A549 (cell line): ENCODE data around the gene LCN12. TPM values are rescaled to one million over a fixed set of nuclear protein-coding genes. Genes with fewer than 3 reads are reported as not detected.

Source experiments
- ATAC-seq, 2 experiments: fragments of 200-7000 bp in 1 of 2; fragments of >200 bp in 1 of 2; cut with Nextera tagmentation in 1 of 2; cut with Tn5 transposase in 1 of 2; 3 replicates each; pipeline versions ENCODE4 v1.8.0 to v1.9.1; 2018 to 2020; ENCODE audit warnings: mild to moderate bottlenecking in 1 of 2, moderate library complexity in 1 of 2
- CTCF ChIA-PET: fragments of 300-600 bp; sonication (Branson Sonifier 250); formaldehyde crosslinking; extraction: SDS; loops from one replicate; lab custom pipeline; 2021; ENCODE audit warnings: antibody characterized with exemption, inconsistent platforms; lab: Yijun Ruan, JAX
- POLR2A ChIA-PET: fragments of 350-600 bp; formaldehyde crosslinking; extraction: SDS; loops from one replicate; lab custom pipeline; 2021; ENCODE audit warnings: antibody characterized with exemption, inconsistent platforms; lab: Yijun Ruan, JAX
- DNase-seq, 2 experiments: peaks; one replicate each; pipeline versions ENCODE4 v3.0.0 to v3.0.0-alpha.2; 2011 to 2016; ENCODE audit warnings: low read depth in 1 of 2, low spot score in 1 of 2
- FAIRE-seq: peaks from 2 replicates; lab custom pipeline; 2011; peaks lifted over from hg19 to GRCh38; lab: Jason Lieb, UNC
- H3K27ac ChIP-seq, 2 experiments: fragments of >200 bp; sonication (Bioruptor Twin); formaldehyde crosslinking; 3 replicates each; pipeline ENCODE4 v1.5.1; 2016 to 2017
- H3K4me1 ChIP-seq: fragments of >200 bp; sonication (Bioruptor Twin); formaldehyde crosslinking; 3 replicates; pipeline ENCODE4 v1.6.1; 2016
- H3K4me2 ChIP-seq: fragments of >200 bp; sonication (Bioruptor Twin); formaldehyde crosslinking; 3 replicates; pipeline ENCODE4 v1.6.1; 2016
- H3K4me3 ChIP-seq: fragments of >200 bp; sonication (Bioruptor Twin); formaldehyde crosslinking; 3 replicates; pipeline ENCODE4 v1.5.1; 2016
- H3K9me3 ChIP-seq: fragments of >200 bp; sonication (Bioruptor Twin); formaldehyde crosslinking; 3 replicates; pipeline ENCODE4 v1.6.1; 2016
- BHLHE40 ChIP-seq: IDR thresholded peaks from 2 replicates; pipeline ENCODE4 v1.6.1; 2012; ENCODE audit warnings: low read depth, low read length, inconsistent platforms
- CBX2 ChIP-seq: fragments of 200-600 bp; sonication (generic); IDR thresholded peaks from 2 replicates; pipeline ENCODE4 v1.6.1; 2016; ENCODE audit warnings: low read depth, mild to moderate bottlenecking, borderline replicate concordance
- CBX8 ChIP-seq: fragments of 200-600 bp; sonication (generic); IDR thresholded peaks from 2 replicates; pipeline ENCODE4 v1.6.1; 2016
- EHF ChIP-seq: fragments of 250-450 bp; sonication (Bioruptor Pico); IDR thresholded peaks from 2 replicates; pipeline ENCODE4 v1.5.0; 2020; ENCODE audit warnings: mild to moderate bottlenecking
- ESRRA ChIP-seq: fragments of 150-350 bp; IDR thresholded peaks from 2 replicates; pipeline ENCODE4 v1.6.1; 2014; ENCODE audit warnings: mild to moderate bottlenecking, low read length, borderline replicate concordance
- FOSB ChIP-seq: fragments of 250-450 bp; sonication (Bioruptor Pico); IDR thresholded peaks from 2 replicates; pipeline ENCODE4 v1.5.0; 2020; ENCODE audit warnings: mild to moderate bottlenecking, moderate library complexity
- KDM1A ChIP-seq: fragments of 200-600 bp; sonication (generic); IDR thresholded peaks from 2 replicates; pipeline ENCODE4 v1.6.1; 2016; ENCODE audit warnings: low read depth, mild to moderate bottlenecking
- NFE2L2 ChIP-seq: fragments of 150-350 bp; conservative IDR thresholded peaks from 2 replicates; pipeline ENCODE4 v1.6.1; 2014; ENCODE audit warnings: low read length
- NPAS2 ChIP-seq: fragments of 250-450 bp; sonication (Bioruptor Pico); IDR thresholded peaks from 2 replicates; pipeline ENCODE4 v1.8.0; 2022; ENCODE audit warnings: mild to moderate bottlenecking, moderate library complexity, borderline replicate concordance
- NR3C1 ChIP-seq: fragments of >200 bp; sonication (Bioruptor Twin); formaldehyde crosslinking; IDR thresholded peaks from 3 replicates; pipeline ENCODE4 v1.6.1; 2017
- POLR2A ChIP-seq: IDR thresholded peaks from 2 replicates; pipeline ENCODE4 v1.6.1; 2012; ENCODE audit warnings: mild to moderate bottlenecking, low read length
- RFX5 ChIP-seq: fragments of 450-650 bp; IDR thresholded peaks from 2 replicates; pipeline ENCODE4 v1.7.1; 2014; ENCODE audit warnings: antibody characterized with exemption, mild to moderate bottlenecking, moderate library complexity
- ZNF302 ChIP-seq: fragments of 250-450 bp; sonication (Bioruptor Pico); IDR thresholded peaks from 2 replicates; pipeline ENCODE4 v1.9.0; 2021; ENCODE audit warnings: inconsistent platforms, mild to moderate bottlenecking, moderate library complexity
- ZSCAN20 ChIP-seq: fragments of 250-450 bp; sonication (Bioruptor Pico); IDR thresholded peaks from 2 replicates; pipeline ENCODE4 v1.8.0; 2022; ENCODE audit warnings: mild to moderate bottlenecking, moderate library complexity
- WGBS: methylation state at CpG from one replicate; pipeline ENCODE4 v1.1.6; 2017; ENCODE audit errors: missing lambda C conversion rate; 5-methylcytosine and 5-hydroxymethylcytosine counted together
- polyA plus RNA-seq, 4 experiments: library from polyadenylated mRNA; depleted of rRNA in 3 of 4; stranded (reverse); fragments of >200 nt; fragmentation: RNase III in 1 of 4; extraction: RNeasy Plus Mini Kit Qiagen cat#74134 plus additional on column Dnase treatment in 1 of 4; gene quantifications; 2 replicates in 3 of 4; 3 replicates in 1 of 4; pipeline ENCODE4 v1.2.3, GENCODE V29; 2011 to 2017
- TF ChIP-seq, protein P1 (sequence below): IDR thresholded peaks from 2 replicates; pipeline ENCODE4 v1.6.1; 2012
- TF ChIP-seq, protein P2 (sequence below): IDR thresholded peaks from 2 replicates; pipeline ENCODE4 v1.6.1; 2012
- TF ChIP-seq, protein P3 (sequence below): fragments of 200-600 bp; sonication (generic); IDR thresholded peaks from 2 replicates; pipeline ENCODE4 v1.6.1; 2016; ENCODE audit warnings: antibody characterized with exemption, mild to moderate bottlenecking, moderate library complexity
- TF ChIP-seq, protein P4 (sequence below): fragments of >200 bp; sonication (Bioruptor Twin); formaldehyde crosslinking; IDR thresholded peaks from 3 replicates; pipeline ENCODE4 v1.5.1; 2016
- TF ChIP-seq, protein P5 (sequence below): fragments of >200 bp; sonication (Bioruptor Twin); formaldehyde crosslinking; IDR thresholded peaks from 3 replicates; pipeline ENCODE4 v1.6.1; 2016
- TF ChIP-seq, protein P6 (sequence below): fragments of 250-450 bp; sonication (Bioruptor Pico); IDR thresholded peaks from 2 replicates; pipeline ENCODE4 v1.5.0; 2021; ENCODE audit warnings: mild to moderate bottlenecking, moderate library complexity, borderline replicate concordance

Gene LCN12
- polyA plus RNA-seq, 2 of the 4 experiments (the other 2 are of a cell fraction): 0.74 to 3.0 TPM

DNA sequence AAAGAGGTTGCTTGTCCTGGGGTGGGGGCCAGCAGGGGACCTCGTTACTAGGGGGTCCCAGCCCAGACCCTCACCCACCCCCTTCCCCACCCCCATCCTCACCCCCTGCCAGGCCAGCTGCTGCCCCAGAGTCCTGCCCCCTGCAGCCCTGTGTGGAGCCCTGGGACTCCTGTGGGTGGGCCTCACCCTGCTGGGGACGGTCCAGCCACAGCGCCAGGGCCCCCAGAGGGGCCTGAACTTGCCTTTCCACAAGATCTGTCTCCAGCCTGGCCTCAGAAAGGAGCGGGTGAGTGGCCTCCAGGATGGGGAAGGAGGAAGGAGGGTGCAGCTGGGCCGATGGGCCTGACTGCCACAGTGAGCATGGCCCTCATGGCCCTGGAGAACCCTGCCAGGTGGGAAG, 17.7 kb downstream of the LCN12 start (continued):
- TF ChIP-seq, protein P1, sequence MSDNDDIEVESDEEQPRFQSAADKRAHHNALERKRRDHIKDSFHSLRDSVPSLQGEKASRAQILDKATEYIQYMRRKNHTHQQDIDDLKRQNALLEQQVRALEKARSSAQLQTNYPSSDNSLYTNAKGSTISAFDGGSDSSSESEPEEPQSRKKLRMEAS: no peak
- TF ChIP-seq KDM1A: no peak

DNA sequence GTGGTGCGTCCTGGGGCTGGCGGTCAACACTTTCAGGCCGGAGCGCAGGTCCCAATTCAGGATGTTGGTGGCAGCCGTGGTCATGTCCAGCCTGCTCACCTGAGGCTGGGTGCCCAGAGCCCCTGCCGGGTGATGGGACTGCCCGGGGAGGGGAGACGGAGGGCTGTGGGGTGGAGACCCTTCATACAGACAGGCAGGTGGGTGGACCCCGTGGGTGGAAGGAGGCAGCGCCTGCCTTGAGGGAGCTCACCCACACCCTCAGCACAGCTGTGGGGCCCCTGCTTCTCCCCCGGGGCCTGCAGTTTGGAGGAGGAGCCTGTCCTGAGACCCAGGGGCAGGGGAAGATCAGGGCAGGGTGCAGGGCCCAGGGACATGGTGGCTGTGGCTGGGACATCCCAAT, 18.3 kb downstream of the LCN12 start:
- no peak overlapping the region for H3K4me2 ChIP-seq
- POLR2A ChIA-PET: no interaction called here
- no peaks in the 10 kb centered on the region for H3K9me3 ChIP-seq
- CTCF ChIA-PET: interaction anchor here (1.0 to 7.8 kb wide), 4 partner anchors 10 to 65 kb away, joined by 3 to 64 read pairs (median 10); partner anchors contain the start of genes C8G and FBXW5
- H3K4me1 ChIP-seq: peaks cover 10% of the 10 kb centered on the region
- no peak for FAIRE-seq
- H3K27ac ChIP-seq: no peak overlapping the region; a peak in 1 of 6 replicates
- ATAC-seq: no peak
- no peak for DNase-seq
- TF ChIP-seq EHF (CRISPR knock-in tag) (no peak), BHLHE40 (no peak), NFE2L2 (no peak), ESRRA (no peak), POLR2A (no peak), ZNF302 (CRISPR knock-in tag) (no peak), RFX5 (no peak)
- TF ChIP-seq, protein P2, sequence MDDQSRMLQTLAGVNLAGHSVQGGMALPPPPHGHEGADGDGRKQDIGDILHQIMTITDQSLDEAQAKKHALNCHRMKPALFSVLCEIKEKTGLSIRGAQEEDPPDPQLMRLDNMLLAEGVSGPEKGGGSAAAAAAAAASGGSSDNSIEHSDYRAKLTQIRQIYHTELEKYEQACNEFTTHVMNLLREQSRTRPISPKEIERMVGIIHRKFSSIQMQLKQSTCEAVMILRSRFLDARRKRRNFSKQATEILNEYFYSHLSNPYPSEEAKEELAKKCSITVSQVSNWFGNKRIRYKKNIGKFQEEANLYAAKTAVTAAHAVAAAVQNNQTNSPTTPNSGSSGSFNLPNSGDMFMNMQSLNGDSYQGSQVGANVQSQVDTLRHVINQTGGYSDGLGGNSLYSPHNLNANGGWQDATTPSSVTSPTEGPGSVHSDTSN: no peak
- H3K4me3 ChIP-seq: no peak overlapping the region
- 81% methylated on average over 5 of the region's 11 CpGs for WGBS

DNA sequence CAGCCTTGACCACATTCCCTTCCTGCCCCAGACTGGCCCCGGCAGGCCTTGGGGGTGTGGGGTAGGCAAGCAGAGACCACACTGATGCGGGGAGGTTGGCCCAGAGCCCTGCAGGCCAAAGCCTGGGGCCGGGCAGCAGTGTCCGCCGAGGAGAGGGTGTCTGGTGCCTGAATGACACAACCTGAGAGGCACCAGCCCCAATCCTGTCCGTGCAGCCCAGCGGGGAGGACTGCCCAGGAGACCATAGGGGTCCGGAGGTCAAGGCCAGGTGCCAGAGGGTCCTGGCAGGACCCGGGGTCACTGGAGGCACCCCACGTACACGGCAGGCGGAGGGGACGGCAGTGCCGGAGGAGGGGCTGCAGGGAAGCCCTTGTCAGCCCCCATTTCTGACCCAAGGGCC, 19.7 kb downstream of the LCN12 start:
- ChIA-PET POLR2A (interaction anchor here (0.9 kb wide), 1 partner anchor 20 kb away, joined by 3 read pairs; the partner anchor contains the start of gene PAXX), CTCF (interaction anchor here (1.0 to 7.8 kb wide), 6 partner anchors 10 to 64 kb away, joined by 3 to 64 read pairs (median 5); partner anchors contain the start of genes C8G and FBXW5)
- Histone ChIP-seq H3K4me2 (no peak overlapping the region), H3K9me3 (no peaks in the 10 kb centered on the region), H3K4me1 (peaks cover 10% of the 10 kb centered on the region), H3K4me3 (no peak overlapping the region), H3K27ac (no peak overlapping the region)
- WGBS: 68% methylated on average over 12 of the region's 14 CpGs
- ATAC-seq (no peak), DNase-seq (no peak), FAIRE-seq (no peak)
- no peak for TF ChIP-seq FOSB (CRISPR knock-in tag)
- no peak for TF ChIP-seq CBX8
- TF ChIP-seq RFX5: no peak
- TF ChIP-seq, protein P3, sequence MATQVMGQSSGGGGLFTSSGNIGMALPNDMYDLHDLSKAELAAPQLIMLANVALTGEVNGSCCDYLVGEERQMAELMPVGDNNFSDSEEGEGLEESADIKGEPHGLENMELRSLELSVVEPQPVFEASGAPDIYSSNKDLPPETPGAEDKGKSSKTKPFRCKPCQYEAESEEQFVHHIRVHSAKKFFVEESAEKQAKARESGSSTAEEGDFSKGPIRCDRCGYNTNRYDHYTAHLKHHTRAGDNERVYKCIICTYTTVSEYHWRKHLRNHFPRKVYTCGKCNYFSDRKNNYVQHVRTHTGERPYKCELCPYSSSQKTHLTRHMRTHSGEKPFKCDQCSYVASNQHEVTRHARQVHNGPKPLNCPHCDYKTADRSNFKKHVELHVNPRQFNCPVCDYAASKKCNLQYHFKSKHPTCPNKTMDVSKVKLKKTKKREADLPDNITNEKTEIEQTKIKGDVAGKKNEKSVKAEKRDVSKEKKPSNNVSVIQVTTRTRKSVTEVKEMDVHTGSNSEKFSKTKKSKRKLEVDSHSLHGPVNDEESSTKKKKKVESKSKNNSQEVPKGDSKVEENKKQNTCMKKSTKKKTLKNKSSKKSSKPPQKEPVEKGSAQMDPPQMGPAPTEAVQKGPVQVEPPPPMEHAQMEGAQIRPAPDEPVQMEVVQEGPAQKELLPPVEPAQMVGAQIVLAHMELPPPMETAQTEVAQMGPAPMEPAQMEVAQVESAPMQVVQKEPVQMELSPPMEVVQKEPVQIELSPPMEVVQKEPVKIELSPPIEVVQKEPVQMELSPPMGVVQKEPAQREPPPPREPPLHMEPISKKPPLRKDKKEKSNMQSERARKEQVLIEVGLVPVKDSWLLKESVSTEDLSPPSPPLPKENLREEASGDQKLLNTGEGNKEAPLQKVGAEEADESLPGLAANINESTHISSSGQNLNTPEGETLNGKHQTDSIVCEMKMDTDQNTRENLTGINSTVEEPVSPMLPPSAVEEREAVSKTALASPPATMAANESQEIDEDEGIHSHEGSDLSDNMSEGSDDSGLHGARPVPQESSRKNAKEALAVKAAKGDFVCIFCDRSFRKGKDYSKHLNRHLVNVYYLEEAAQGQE: no peak
- TF ChIP-seq, protein P4, sequence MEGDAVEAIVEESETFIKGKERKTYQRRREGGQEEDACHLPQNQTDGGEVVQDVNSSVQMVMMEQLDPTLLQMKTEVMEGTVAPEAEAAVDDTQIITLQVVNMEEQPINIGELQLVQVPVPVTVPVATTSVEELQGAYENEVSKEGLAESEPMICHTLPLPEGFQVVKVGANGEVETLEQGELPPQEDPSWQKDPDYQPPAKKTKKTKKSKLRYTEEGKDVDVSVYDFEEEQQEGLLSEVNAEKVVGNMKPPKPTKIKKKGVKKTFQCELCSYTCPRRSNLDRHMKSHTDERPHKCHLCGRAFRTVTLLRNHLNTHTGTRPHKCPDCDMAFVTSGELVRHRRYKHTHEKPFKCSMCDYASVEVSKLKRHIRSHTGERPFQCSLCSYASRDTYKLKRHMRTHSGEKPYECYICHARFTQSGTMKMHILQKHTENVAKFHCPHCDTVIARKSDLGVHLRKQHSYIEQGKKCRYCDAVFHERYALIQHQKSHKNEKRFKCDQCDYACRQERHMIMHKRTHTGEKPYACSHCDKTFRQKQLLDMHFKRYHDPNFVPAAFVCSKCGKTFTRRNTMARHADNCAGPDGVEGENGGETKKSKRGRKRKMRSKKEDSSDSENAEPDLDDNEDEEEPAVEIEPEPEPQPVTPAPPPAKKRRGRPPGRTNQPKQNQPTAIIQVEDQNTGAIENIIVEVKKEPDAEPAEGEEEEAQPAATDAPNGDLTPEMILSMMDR: no peak
- TF ChIP-seq ZNF302 (CRISPR knock-in tag): no peak
- TF ChIP-seq NR3C1: no peak
- TF ChIP-seq CBX2: no peak
- TF ChIP-seq, protein P5, sequence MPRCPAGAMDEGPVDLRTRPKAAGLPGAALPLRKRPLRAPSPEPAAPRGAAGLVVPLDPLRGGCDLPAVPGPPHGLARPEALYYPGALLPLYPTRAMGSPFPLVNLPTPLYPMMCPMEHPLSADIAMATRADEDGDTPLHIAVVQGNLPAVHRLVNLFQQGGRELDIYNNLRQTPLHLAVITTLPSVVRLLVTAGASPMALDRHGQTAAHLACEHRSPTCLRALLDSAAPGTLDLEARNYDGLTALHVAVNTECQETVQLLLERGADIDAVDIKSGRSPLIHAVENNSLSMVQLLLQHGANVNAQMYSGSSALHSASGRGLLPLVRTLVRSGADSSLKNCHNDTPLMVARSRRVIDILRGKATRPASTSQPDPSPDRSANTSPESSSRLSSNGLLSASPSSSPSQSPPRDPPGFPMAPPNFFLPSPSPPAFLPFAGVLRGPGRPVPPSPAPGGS: no peak
- TF ChIP-seq, protein P6, sequence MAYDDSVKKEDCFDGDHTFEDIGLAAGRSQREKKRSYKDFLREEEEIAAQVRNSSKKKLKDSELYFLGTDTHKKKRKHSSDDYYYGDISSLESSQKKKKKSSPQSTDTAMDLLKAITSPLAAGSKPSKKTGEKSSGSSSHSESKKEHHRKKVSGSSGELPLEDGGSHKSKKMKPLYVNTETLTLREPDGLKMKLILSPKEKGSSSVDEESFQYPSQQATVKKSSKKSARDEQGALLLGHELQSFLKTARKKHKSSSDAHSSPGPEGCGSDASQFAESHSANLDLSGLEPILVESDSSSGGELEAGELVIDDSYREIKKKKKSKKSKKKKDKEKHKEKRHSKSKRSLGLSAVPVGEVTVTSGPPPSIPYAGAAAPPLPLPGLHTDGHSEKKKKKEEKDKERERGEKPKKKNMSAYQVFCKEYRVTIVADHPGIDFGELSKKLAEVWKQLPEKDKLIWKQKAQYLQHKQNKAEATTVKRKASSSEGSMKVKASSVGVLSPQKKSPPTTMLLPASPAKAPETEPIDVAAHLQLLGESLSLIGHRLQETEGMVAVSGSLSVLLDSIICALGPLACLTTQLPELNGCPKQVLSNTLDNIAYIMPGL: no peak
- no peak for TF ChIP-seq ZSCAN20
- no peak for TF ChIP-seq NPAS2 (CRISPR knock-in tag)
